GM10266 (cell line): Measurements from ENCODE around the gene PDC.
"Not testable (repeated sequence)": the region's sequence is repeated elsewhere in the genome, so short reads cannot be mapped to it uniquely, and the experiment has no call there.

Experiments used
- DNase-seq: peaks from one replicate; pipeline ENCODE4 v3.0.0; 2012; ENCODE audit errors: extremely low spot score
- CTCF ChIP-seq: IDR thresholded peaks from 2 replicates; pipeline ENCODE4 v1.5.1; 2012; ENCODE audit warnings: mild to moderate bottlenecking, low read depth; ENCODE audit not compliant: control insufficient read depth, insufficient read depth; ENCODE audit errors: missing control alignments

Gene PDC

DNA sequence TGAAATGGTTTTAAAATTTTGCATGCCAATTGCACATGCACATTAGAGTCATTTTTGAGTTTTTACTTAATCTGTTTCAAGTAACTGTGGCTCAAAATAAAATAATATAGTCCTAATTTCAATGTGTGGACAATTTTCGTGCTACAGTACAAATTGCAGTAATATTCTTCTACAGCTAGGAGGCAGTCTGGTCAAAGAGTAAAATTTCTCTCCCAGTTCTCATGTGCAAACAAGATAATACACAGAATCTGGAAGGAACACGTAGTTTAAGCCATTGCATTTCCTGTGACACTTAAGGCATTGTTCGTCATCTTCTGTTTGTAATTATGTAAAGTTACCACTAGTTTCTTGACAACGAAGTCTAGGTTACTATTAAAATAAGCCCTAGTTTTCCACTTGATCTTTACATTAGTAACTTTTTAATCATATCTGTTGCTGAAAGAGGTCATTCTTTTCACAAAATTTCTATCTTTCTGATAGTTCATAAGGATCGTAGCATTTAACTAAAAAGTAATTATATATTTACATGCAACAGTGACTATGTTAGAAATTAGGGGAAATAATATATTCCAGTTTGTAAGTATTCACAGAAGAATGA lies 56.4 kb downstream of the PDC start:
- peak; percentile 18 for DNase-seq
- TF ChIP-seq CTCF = peak; percentile 72

DNA sequence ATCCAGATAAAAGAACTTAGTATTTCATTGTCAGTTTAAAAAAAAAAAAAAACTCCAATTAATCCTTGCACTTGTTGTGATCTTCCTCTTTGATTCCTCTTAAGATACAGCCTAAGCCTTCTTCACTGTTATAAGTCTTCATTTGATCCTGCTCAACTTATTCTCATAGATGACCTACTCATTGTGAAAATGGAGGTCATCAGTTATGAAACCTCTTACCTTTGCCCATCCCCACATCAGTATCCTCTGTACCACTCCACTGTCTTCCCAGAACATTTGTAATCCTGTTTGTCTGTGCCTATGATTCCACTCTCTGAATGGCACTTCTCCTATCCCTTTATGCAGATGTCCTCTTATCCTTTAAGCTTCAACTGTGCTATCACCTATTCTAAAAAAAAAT lies 57.3 kb downstream of the PDC start:
- DNase-seq = no peak
- TF ChIP-seq CTCF = no peak

- DNase-seq = not testable (repeated sequence)
Observed at GRCh38 chr1:186401446-186401845, 59.5 kb downstream of the PDC start.
